Measurements from ENCODE around the gene SLC6A11.

SLC6A11 gene

DNA sequence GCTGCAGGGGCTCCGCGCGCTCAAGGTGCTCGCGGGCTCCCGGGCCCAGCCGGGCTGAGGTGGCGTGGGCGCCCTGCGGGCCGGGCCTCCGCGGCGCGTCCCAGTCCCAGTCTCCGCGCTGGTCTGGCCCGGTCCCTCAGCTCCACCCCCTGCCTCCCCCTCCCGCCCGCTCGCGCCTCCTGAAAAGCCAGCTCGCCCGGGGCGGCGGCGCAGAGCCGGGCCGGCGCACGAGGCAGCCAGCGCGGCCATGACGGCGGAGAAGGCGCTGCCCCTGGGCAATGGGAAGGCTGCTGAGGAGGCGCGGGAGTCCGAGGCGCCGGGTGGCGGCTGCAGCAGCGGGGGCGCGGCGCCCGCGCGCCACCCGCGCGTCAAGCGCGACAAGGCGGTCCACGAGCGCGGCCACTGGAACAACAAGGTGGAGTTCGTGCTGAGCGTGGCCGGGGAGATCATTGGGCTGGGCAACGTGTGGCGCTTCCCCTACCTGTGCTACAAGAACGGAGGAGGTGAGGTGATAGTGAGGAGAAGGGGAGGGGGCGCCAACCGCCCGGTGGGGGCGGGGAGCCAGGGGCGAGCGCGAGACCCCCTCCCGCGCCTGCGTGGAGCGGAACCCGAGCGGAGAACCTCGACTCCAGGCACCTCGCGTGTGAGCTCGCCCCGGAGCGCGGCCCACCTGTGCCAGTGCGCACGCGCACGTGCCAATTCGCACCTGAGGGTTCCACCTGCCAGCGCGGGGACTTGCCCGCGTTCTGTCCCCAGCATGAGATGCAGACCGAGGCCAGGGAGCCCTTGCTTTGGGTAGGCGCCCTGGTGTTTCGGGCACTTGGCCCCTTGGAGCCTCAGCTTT lies at the start of gene SLC6A11:
SLC6A11 (plus strand) TSS at position 210 of the 844 bp plus-strand sequence; CDS start at position 248, 38 bp downstream.
- no peak for DNase-seq

DNA sequence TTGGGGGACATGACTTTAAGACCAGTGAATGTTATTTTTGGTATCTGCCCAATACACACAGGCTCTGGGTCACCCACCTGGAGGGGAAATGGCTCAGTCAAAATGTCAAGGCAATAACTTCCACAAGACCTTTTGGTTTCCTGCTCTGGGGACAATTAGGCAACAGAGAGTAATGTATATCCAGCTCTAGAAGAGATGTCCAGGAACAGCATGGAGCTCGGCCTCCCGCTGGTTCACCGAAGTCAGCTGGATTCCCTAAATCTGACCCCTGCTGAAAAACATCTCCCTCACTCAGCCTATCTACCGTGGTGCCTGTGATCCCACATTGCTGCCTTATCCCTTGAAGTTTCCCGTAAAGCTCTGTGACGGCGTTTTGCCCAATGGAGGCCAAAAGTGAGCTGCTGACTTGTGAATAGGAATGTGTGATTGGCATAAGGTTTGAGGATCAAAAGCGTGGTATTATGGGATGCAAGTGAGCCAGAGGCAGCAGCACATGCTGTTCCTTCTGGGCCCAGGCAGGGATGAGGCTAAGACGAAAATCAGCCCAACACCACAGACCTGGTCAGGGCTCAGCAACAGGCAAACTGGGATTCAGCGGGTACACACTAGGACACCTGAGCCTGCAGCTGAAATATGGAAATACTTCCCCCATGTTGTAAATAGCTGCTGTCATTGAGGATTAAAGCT lies 47.2 kb upstream of the SLC6A11 start:
- DNase-seq, result no peak

DNA sequence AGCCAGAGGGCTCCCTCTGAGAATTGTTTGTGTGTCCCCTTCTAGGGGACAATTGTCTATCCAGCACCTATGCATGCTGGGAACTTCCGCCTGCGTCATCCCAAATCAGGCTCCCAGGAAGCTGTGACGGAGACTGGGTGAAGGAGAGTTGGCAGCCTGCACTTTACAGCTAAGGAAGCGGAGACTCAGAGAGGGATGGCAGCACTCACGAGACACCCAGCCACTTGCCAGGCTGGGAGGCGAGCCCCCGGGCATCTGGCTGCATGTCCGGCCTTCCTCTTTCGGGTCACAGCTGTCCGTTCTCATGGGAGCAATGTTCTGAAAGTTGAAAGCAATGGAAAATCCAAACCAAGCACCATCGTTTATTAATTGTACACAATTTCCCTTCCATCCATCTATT lies 45.5 kb upstream of the SLC6A11 start:
- no peak for DNase-seq

DNA sequence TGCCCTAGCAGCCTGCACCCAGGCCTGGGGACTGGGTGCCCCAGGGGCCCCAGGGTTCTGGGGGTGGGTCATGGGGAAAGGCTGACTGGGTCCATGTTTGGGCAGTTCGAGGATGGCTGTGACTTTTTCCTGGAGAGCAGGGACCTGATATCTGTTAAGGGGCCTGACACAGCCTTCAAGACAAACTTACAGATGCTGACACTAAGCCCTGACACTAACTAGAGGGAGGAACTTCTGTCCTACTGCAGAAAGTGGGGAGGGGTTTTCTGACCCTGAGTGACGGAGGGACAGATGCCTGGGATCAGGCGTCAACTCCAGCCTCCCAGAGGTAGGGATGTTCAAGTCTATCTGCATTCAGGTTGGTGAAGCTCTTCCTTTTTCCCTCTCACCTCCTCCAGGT lies 45.0 kb upstream of the SLC6A11 start:
- DNase-seq, result no peak

DNA sequence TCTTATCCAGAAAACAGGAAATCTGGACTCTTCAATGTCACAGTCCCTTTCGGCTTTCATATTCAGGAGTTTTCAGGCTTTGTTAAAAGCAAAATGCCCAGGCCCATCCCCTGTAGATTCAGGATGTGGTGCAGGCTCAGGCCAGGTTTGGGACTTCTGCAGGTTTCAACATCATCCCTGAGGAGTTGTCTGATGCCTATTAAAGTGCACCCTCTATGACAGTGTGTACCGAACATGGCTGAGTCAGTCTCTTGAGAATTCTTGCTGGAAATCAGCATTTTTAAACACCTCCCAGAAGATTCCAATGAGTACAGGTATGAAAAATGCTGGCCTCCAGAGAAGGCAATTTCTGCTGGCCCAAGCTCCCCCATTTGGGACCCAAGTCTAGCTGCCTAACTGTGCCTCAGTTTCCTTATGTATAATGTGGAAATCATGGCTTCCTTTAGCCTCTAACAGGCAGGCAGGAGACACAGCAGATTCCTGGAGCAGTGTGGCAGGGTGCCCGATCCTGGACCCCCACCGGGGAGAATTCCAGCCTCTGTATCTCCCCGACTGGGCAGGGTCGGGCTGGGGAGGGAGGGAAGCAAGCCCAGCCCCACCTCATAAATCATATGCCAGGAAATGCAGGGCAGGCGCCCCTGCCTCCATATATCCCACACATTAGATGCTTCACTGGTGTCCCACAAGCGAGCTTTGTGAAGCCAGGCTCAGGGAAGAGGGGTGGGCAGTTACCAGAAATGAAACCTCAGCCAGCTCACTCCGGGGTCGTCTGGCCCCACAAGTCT lies 44.4 kb upstream of the SLC6A11 start:
- no peak for DNase-seq

DNA sequence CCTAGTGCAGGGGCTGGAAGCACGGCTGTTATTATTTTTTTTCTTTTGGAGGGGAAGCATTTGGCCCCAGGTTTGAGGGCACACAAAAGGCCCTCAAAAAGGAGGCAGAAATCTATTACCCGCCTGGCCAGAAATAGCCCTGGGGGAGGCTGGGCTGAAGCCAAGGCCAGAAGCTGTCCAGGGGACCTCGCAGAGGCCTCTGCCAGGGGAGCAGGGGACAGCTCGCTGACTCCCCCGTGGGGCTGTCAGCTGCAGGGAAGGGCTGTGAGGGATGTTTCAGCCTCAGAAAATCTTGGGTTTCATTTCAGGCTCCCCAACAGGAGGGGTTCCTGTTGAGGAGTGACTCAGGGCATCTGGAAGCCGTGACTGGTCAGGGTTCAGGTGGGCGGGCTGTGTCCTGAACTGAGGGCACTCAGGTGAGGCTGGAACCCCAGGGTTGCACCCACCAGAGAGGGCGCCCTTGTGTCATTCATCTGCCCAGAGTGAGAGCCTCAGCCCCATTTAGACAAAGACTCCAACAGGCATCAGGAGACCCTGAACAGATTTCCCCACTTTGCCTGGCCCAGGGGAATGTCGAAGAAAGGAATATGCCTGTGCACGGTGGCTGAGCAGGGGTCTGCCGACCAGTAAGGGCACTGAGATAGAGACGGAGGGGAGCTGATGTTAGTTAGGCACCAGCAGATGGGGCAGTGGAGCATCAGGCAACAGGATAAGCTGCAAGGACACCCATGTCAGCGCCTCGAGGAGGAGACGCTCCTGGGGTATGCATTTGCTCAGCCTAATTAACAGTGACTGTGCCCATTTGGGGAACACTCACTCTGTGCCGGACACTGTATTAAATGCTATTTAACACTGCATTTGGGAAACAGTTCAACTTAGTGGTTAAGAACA lies 43.5 kb upstream of the SLC6A11 start:
- DNase-seq, result no peak

DNA sequence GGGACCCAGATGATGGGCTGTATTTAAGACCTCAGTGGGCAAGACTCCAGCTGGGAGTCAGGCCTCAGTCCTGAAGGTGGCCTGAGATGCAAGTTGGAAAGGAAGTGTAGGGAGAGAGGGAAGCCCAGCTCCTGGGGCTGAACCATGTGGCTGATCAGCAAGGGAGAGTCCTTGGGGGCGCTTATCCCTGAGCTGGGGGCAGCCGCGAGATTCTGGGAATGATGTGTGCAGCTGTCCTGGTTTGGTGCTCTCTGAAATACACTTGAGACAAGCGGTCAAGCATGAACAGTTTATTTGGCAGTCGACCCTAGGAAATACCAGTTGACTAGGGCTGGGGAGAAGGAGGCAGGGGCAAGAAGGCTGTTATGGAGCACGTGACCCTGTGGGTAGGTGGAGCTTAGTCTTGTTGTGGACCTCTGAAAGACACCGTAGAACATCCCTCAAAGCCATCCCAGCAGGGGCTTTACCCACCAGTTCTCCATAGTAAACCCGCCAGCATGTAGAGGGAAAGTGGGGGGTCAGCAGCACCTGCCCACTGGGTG lies 41.8 kb upstream of the SLC6A11 start:
- DNase-seq, result no peak

DNA sequence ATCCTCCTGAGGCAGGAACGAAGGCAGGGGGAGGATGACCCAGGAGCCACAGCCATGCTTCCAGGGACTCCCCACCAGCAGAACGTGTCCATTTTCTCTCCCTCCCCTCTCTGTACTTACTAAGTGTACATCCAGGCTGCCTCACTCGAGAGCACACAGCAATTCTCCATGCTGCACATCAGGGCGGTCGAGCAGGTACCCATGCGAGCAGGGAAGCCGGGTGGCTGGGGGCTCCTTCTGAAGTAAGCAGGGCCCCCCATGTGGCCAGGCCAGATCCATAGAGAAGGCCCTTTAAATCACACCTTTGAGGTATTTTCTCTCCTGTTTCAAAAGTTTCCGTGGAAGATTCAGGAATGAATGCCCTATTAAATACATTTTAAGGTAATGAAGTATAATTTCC lies 41.2 kb upstream of the SLC6A11 start:
- no peak for DNase-seq

DNA sequence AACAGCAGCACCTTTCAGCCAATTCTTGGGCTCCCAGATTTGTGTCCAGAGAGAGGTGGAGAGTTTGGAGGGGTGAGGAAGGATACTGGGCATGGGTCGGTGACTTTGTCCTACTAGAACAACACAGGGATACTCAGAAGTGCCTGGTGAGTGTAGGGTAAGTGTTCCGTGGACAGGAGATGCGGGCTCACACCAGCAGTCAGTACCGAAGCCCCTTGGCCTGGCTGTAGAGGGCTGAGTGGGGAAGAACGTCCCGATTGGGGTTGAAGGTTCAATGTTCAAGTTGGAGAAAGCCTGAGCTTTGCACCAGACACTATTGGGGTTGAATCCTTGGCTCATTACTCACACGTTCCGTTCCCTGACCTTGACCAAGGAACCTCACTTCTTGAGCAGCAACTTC lies 40.8 kb upstream of the SLC6A11 start:
- no peak for DNase-seq

DNA sequence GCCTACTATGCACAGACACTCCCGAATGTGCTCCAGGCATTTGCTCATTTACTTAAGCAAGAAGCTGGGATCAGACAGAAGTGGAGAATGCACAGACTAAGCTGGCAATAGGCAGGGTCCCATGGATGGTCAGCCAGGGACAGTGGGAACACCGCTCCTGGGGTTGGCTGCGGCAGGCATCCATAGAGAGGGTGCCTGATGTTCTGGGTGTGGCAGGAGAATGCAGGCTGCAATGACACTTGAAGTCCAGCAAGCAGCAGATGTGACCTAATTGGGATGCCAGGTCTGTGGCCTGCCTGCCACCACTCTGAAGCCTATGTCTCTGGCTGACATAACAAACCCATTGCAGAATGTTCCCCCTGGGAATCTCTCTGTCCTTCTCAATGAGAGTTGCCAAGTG lies 40.2 kb upstream of the SLC6A11 start:
- no peak for DNase-seq

DNA sequence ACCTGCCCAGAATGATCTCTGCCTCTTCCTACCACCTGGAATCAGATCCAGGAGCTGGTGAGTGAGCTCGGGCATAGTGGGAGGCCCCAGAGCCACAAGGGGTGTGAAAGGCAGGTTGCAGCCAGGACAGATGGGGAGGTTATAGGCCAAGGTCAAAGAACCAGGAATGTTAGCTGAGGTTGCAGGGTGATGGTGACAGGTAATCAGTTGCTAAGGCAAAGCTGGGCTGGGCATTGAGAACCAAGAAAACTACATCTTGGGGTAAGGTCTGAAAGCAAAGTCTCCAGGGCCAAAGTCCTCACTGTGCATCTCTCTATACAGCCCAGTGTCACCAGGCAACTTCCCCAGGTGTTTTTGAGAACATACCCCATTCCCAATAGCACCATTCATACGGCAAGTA lies 38.4 kb upstream of the SLC6A11 start:
- DNase-seq, result no peak

DNA sequence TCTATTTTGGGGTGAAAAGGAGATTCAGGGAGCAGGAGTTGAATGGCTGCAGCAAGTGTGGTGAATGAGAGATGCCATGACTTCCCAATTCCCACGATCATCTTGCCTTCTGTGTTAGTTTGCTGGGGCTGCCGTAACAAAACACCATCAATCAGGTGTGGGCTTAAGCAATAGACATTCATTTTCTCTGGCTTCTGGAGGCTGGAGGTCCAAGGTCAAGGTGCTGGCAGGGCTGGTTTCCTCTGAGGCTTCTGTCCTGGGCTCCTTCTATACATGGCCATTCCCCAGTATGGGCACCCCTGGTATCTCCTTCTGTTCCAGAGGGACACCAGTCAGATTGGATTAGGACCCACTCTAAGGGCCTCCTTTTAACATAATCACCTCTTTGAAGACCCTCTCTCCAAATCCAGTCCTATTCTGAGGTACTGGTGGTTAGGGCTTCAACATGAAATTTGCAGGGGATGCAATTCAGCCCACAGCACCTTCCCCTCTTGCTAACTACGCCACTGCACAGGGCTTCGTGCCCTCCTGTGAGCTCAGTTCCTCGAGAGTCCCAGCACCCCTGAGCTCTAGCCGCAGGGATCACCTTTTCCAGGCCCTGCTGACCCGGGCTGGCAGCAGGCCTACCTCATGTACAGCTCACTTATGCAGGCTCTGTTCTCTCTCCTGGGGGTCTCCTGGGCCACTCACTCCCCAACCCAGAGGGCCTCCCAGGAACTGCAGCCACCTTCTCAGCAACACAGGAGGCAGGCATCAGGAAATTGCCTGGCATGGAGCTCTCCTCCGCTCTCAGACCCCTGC lies 37.3 kb upstream of the SLC6A11 start:
- DNase-seq, result no peak

DNA sequence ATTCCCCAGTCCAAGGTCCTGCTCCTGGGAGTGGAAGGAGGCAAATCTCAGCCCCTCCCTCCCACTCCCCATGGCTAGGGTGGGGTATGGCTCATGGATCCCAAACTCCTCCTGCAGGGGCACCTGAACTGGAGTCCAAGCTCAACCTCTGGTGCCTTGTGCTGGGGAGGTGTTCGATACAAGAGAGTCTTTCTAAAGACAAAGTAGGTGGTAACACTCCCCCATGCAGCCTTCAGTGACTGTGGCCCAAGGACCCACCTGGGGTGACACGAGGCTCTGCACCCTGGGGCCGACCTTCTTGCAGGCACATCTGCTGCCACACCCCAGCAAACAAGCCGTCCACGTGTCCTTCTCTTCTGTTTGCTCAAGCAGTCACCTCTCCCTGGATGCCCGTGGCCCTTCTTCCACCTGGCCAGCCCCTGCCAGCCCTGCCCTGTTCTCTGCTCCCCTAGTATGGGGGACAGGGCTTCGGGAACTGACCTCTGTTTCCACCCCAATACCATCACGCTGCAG lies 36.7 kb upstream of the SLC6A11 start:
- DNase-seq, result no peak

DNA sequence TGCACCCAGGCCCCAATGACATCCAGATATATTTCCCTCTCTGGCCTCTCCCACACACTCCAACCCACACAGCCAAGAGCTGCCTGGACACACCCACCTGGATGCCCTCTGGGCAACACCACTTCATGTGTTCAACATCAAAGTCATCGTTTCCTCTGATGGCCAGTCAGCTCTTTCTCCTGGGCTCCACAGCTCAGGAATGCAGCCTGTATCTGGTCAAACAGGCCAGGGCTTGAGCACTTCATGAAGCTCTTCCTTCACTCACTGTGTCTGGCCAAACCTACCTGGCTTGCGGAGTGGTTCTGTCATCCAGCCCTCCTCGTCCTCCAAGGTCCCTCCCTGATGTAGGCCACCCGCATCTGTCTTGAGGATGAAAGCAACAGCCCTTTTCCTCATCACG lies 35.8 kb upstream of the SLC6A11 start:
- no peak for DNase-seq

DNA sequence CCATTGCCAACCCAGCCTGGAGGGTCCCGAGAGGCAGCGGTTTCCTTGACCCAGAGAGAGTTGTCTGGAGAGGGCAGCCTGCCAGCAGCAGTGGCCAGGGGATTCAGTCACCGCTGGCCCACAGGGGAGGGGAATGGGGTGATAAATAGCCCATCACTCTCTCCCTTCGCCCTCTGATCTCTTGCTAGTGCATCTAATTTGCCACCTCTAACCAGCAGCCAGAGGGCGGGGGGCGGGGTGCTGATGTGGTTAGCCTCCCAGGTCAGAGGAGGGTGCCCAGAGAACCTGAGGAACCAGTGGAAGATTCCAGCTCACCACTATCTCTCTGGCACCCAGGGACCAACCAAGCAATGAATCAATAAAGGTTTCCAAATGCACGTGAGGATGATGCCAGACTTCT lies 35.1 kb upstream of the SLC6A11 start:
- DNase-seq, result no peak

DNA sequence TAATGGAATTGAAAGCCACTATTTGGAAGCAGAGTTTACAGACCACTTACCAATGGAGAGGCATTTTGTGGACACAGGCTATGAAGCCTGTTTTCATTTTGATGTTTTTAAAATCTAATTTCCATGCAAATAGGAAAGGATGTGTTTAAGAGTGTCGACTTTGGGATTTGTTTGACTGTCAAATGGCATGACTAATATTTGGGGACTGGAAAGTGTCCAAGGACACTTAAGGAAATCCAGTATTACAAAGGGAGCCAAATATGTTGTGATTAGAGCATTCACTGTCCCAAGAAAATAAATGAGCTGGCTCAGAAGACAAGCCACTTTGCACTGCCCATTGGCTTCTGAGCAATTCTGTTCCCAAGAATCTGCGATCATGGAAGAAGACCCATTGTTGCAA lies 34.0 kb upstream of the SLC6A11 start:
- DNase-seq, result no peak

DNA sequence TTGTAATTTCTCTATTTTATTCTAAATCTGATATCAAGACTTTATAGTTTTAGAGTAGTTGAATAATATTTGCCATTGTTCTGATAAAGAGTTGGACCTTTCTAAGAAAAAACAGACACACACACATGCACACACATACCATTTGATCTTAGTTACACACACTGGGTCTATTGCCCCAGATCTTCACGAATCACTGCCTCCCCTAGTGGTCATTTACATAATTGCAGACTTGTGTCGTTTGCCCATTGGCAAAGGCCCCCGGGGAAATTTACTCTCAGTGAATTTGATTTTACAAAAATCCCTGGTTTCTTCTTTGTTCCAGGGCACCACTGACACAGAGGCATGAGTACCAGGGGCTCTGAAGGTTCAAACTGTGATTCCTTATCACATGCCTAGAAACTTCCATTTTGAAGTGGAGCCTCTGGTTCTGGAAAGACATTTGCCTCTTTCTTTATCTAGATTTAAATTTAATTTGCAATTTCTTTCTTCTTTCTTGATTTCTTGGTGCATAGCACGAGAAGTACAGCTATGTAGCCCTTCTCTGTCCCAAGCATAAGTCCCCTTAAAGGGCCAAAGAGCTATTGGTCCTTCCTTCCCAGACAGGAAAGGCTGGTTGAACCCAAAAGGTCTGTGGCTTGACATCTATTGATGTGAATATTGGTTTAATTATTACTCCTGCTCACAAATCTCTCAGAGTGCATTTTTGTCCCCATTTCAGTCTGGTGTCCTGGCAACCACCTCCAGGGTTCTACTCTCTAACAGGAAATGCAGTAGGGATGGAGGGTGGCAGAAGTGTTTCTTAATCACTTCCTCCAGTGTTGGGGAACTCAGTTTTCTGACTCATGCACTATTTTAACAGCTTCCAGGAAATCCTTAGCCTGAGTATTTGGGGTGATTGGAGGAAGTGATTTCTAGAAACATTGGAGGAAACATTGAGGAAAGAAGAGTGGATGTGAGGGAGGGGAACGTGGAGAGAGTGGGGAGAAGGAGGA lies 32.4 kb upstream of the SLC6A11 start:
- DNase-seq, result no peak

DNA sequence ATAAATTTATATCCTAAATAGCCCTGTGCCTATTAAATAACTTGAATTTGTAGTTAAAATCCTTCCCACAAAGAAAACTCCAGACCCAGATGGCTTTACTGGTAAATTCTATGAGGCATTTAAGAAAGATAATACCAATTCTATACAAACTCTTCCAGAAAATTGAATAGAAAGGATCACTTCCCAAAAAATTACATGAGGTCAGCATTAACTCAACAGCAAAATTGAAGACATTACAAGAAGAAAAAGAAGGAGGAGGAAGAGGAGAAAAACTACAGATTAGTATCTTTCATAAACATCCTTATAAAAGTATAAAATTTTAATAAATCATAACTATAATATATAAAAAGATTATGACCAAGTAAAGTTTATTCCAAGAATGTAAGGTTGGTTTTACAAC lies 29.4 kb upstream of the SLC6A11 start:
- DNase-seq, result no peak

DNA sequence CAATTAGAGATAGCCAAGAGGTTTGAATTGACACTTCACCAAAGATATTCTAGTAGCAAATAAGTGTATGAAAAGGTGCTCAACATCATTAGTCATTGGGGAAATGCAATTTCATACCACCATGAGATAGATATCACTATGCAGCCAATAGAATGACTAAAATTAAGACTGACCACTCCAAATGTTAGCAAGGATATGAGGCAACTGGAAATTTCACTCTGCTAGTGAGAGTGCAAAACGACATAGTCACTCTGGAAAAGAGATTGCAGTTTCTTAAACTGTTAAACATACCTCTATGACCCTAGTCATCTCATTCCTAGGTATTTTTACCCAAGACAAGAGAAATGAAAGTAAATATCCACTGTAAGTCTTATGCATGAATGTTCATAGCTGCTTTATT lies 27.6 kb upstream of the SLC6A11 start:
- DNase-seq, result no peak

DNA sequence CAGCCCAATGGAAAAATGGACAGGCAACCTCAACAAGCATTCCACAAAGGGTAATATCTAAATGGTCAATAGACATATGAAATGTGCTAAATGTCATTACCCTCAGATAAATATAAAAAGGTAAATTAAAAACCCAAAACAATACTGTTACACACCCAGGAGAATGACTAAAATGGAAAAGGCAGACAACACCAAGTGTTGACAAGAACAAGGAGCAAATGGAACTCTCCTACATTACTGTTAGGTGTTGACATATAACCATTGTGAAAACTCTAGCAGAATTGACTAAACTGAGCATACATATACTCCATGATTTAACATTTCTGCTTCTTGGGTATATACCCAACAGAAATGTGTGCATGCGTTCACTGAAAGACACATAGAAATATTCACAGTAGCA lies 25.3 kb upstream of the SLC6A11 start:
- no peak for DNase-seq
